Stimulated activated CD4-positive, alpha-beta T cell treated with anti-CD3 and anti-CD28 coated beads, Interleukin-15, amount 100 ng/mL, for 24 hours (primary cell): ENCODE measurements around the gene CREB3L1.

Experiments used
- DNase-seq: peaks from one replicate; pipeline ENCODE4 v3.0.0-alpha.2; 2020

Gene CREB3L1

GRCh38 chr11:46367916-46368267, 90.4 kb downstream of the CREB3L1 start:
- no peak for DNase-seq

DNA sequence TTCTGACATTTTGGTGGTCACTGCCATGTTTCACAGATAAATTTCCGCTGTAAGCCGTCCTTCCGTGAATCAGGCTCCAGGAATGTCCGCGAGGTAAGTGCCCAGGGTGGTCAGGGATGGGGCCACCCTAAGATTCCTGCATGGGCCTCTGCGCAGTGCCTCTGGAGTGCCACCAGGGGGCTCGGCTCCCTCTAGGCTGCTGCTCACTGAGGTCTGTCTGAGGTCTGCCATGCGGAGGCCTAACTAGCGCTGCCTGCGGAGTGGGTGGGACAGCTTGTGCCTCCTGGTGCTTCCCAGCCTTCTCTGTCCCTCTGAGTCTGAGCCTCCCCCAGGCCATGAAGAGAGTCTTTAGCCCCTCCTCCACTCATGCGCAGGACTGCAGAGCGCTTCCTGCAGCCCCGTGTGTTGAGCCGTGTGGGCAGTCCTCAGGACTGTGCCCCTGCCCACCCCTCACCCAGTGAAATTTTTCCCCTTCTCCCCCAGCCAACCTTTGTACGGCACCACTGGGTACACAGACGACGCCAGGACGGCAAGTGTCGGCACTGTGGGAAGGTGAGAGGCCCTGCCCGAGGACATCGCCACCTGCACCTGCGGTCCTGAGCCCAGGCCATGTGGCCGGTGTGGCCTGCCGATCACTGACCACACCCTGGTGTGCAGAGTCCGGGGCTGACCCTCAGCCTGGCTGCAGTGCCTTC, 92.1 kb downstream of the CREB3L1 start:
- DNase-seq, result peak; percentile 71

DNA sequence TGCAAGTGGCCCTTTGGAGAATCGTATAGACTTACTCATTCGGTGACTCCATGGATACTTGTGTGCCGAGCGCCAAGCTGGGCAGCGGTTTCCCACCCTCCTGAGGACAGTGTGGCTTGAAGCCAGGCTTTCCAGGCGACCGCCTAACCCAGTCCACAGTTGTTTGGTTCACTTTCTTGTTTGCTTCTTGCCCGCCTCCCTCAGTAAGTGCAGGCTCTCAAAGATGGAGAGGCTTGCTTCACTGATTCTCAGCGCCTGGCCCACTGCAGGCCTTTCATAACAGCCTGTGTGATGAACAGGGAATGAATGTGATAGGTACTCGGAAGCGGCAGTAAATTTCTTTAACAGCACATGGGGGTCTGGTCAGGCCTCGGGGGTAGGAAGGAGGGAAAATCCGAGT, 92.8 kb downstream of the CREB3L1 start:
- no peak for DNase-seq
